ENCODE data around the gene TOMM5. TPM values are rescaled to one million over a fixed set of nuclear protein-coding genes. Genes with fewer than 3 reads are reported as not detected.

TOMM5 gene
- total and polyA plus RNA-seq, 2 of the 4 experiments (the other 2 are of a cell fraction), result 159 to 206 TPM

GRCh38 chr9:37540634-37541033 lies 51.8 kb downstream of the TOMM5 start:
- no CpG with 5 or more reads among the region's 3 CpGs for WGBS, 2 experiments (ENCODE audit: extremely low coverage in 2 of 2, insufficient read length in 1 of 2)
- Histone ChIP-seq H2BK5ac (ENCODE audit: low read depth, low read length, poor library complexity, severe bottlenecking) (no peak overlapping the region), H3K9me3 (ENCODE audit: control insufficient read depth, insufficient read depth, low read length) (no peaks in the 10 kb centered on the region), H2BK15ac (ENCODE audit: low read depth, low read length) (no peak overlapping the region), H2AK5ac (ENCODE audit: low read depth, low read length) (no peak overlapping the region), H3K9me1 (ENCODE audit: insufficient read depth, low read length) (peaks cover 2% of the 10 kb centered on the region; the same call in 1 of the 2 replicates), H4K8ac (ENCODE audit: low read depth in 2 of 2, low read length in 2 of 2) (no peak overlapping the region), H3K56ac (ENCODE audit: extremely low read depth, insufficient read depth, low read length) (no peak overlapping the region), H3K23ac (ENCODE audit: low read depth, low read length) (no peak overlapping the region), H3K4me3 (ENCODE audit: insufficient read depth, low read depth, low read length) (no peak overlapping the region), H3K79me1 (ENCODE audit: low read depth in 1 of 2, low read length in 2 of 2) (0 out of 4 replicates have a peak, but pooled peaks cover 0 to 4% of the 10 kb centered on the region in 2 experiments), H2AK9ac (replicated peaks; ENCODE audit: low read depth, low read length, poor library complexity) (no peak overlapping the region), H2BK120ac (ENCODE audit: low read depth, low read length) (no peak overlapping the region), H4K20me1 (ENCODE audit: insufficient read depth, low read length) (no peaks in the 10 kb centered on the region), H2AFZ (replicated peaks; ENCODE audit: low read length, poor library complexity) (no peak overlapping the region), H3K9ac (ENCODE audit: low read depth, low read length) (no peak overlapping the region), H2BK20ac (ENCODE audit: low read depth, low read length) (no peak overlapping the region), H4K5ac (ENCODE audit: low read depth, low read length) (no peak overlapping the region), H3K14ac (replicated peaks; ENCODE audit: low read depth, low read length) (no peak overlapping the region), H3K4me2 (ENCODE audit: low read depth, low read length) (no peak overlapping the region), H3K27ac (ENCODE audit: insufficient read depth, low read length) (no peak overlapping the region), H4K91ac (ENCODE audit: insufficient read depth, low read depth, low read length) (no peak overlapping the region), H3K36me3 (ENCODE audit: control insufficient read depth, insufficient read depth, low read length) (peaks cover 24% of the 10 kb centered on the region), H3K4ac (ENCODE audit: low read depth, low read length) (no peak overlapping the region), H3K18ac (ENCODE audit: low read depth, low read length) (no peak overlapping the region), H3K27me3 (ENCODE audit: control insufficient read depth, insufficient read depth, low read length) (no peaks in the 10 kb centered on the region), H3K4me1 (ENCODE audit: control insufficient read depth, insufficient read depth, low read length) (no peaks in the 10 kb centered on the region)
- DNase-seq, result no peak
- CTCF ChIA-PET, result no interaction called here
- BruUV-seq (replicated peaks), result no TSS peak
- intact Hi-C loops (cut with micrococcal nuclease) (no loop called here), in situ Hi-C loops (cut with MboI; ENCODE audit: low sequenced_read_pairs) (no loop called here), dilution Hi-C loops (cut with HindIII; ENCODE audit: low sequenced_read_pairs, unreplicated experiment) (no loop called here)
- POLR2A ChIA-PET (ENCODE audit: unreplicated experiment), result no interaction called here
- ATAC-seq (ENCODE audit: low read depth), result no peak
- TF ChIP-seq CEBPB (IDR thresholded peaks at IDR 0.05; ENCODE audit: low read depth, low read length), result no peak
